Measurements from ENCODE around the gene CELSR1.

DNA sequence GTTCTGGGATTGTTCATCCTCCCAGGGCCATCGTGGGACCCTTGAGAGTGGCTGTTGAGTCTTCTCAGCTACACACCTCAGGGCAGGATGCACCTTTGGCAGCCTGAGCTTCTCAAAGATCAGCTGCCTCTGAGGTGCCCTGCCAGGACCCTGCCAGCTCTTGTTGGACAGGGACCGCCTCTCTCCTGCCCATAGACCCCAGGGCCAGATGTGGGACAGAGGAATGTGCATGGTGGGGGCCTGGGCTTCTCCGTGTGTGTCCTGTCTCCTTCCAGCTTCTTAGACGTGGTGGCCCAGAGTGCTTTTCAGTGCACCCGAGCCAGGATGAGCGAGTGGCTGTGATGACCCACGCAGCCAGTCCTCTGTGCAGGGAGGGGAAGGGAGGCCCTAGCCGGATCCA is 207.8 kb downstream of the CELSR1 start:
- TF ChIP-seq, protein P1, sequence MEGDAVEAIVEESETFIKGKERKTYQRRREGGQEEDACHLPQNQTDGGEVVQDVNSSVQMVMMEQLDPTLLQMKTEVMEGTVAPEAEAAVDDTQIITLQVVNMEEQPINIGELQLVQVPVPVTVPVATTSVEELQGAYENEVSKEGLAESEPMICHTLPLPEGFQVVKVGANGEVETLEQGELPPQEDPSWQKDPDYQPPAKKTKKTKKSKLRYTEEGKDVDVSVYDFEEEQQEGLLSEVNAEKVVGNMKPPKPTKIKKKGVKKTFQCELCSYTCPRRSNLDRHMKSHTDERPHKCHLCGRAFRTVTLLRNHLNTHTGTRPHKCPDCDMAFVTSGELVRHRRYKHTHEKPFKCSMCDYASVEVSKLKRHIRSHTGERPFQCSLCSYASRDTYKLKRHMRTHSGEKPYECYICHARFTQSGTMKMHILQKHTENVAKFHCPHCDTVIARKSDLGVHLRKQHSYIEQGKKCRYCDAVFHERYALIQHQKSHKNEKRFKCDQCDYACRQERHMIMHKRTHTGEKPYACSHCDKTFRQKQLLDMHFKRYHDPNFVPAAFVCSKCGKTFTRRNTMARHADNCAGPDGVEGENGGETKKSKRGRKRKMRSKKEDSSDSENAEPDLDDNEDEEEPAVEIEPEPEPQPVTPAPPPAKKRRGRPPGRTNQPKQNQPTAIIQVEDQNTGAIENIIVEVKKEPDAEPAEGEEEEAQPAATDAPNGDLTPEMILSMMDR (IDR thresholded peaks at IDR 0.05; ENCODE audit: insufficient read depth, low read depth, low read length): no peak
- TF ChIP-seq EZH2 (IDR thresholded peaks at IDR 0.05; ENCODE audit: insufficient read depth, low read length): no peak
